ENCODE data around the gene SNF8. TPM values are rescaled to one million over a fixed set of nuclear protein-coding genes. Genes with fewer than 3 reads are reported as not detected.

SNF8 gene
- total RNA-seq, 6 donors from 2014 or later = 76.5 to 110 (median 89.7) TPM

GRCh38 chr17:48908047-48908843 is 36.4 kb downstream of the SNF8 start, which contains the start of gene UBE2Z:
Gene UBE2Z (plus strand): TSS chr17:48908407. CDS start chr17:48908504, 97 bp downstream.
- H3K27ac ChIP-seq = peak within 1 kb of the TSS; percentile 88 to 95 (median 94)
- H3K4me1 ChIP-seq = peaks cover 27 to 31% (median 30%) of the 10 kb centered on the region in 4 donors
- TF ChIP-seq POLR2A (IDR thresholded peaks at IDR 0.05) = peak in 3 of 4 donors; percentile 48 to 91 (median 85)
- no peak for TF ChIP-seq EP300 (IDR thresholded peaks at IDR 0.05)
- peak in 1 of 6 experiments; percentile 4 for TF ChIP-seq CTCF (IDR thresholded peaks at IDR 0.05)
- TF ChIP-seq POLR2AphosphoS5 (IDR thresholded peaks at IDR 0.05) = peak; percentile 93 to 95
- no peaks in the 10 kb centered on the region for H3K9me3 ChIP-seq
- no peaks in the 10 kb centered on the region for H3K27me3 ChIP-seq
- DNase-seq (peak; percentile 96 to 98), ATAC-seq (ENCODE audit: low FRiP score in 2 of 2) (peak; percentile 98 to 99)
- peak within 1 kb of the TSS; percentile 63 to 96 (median 96) for H3K4me3 ChIP-seq
- H3K36me3 ChIP-seq = peaks cover 2 to 25% (median 9%) of the 10 kb centered on the region in 4 donors
- 0% methylated on average over 11 to 41 of the region's 81 CpGs for WGBS, 2 donors

- Histone ChIP-seq H3K4me3 (peak overlapping the region; percentile 3 to 96 (median 96)), H3K4me1 (peaks cover 27 to 31% (median 30%) of the 10 kb centered on the region in 4 donors), H3K27ac (peak overlapping the region; percentile 88 to 95 (median 94)), H3K9me3 (no peaks in the 10 kb centered on the region), H3K36me3 (peaks cover 0 to 19% (median 4%) of the 10 kb centered on the region in 4 donors), H3K27me3 (no peaks in the 10 kb centered on the region)
- no peak for DNase-seq
- TF ChIP-seq EP300 (IDR thresholded peaks at IDR 0.05) (no peak), POLR2A (IDR thresholded peaks at IDR 0.05) (no peak), CTCF (IDR thresholded peaks at IDR 0.05) (no peak), POLR2AphosphoS5 (IDR thresholded peaks at IDR 0.05) (no peak)
- ATAC-seq (ENCODE audit: low FRiP score in 2 of 2) = peak in 1 of 2 donors; percentile 5
- WGBS, 2 donors = 43 to 47% methylated on average over 2 of the region's 2 CpGs
These were observed 37.0 kb downstream of the SNF8 start for GRCh38 chr17:48907713-48908046.

GRCh38 chr17:48905987-48906515 is 38.6 kb downstream of the SNF8 start:
- H3K4me1 ChIP-seq = peaks cover 23 to 30% (median 27%) of the 10 kb centered on the region in 4 donors
- TF ChIP-seq POLR2AphosphoS5 (IDR thresholded peaks at IDR 0.05) (no peak), CTCF (IDR thresholded peaks at IDR 0.05) (no peak), EP300 (IDR thresholded peaks at IDR 0.05) (no peak), POLR2A (IDR thresholded peaks at IDR 0.05) (no peak)
- no peaks in the 10 kb centered on the region for H3K27me3 ChIP-seq
- ATAC-seq (ENCODE audit: low FRiP score in 2 of 2) = no peak
- peaks cover 0 to 9% (median 1%) of the 10 kb centered on the region in 4 donors for H3K36me3 ChIP-seq
- H3K9me3 ChIP-seq = no peaks in the 10 kb centered on the region
- WGBS, 2 donors = 83 to 88% methylated on average over 9 of the region's 9 CpGs
- no peak for DNase-seq
- H3K4me3 ChIP-seq = no peak overlapping the region
- H3K27ac ChIP-seq = no peak overlapping the region

GRCh38 chr17:48904428-48904827 is 40.2 kb downstream of the SNF8 start:
- DNase-seq (no peak), ATAC-seq (ENCODE audit: low FRiP score in 2 of 2) (no peak)
- H3K27me3 ChIP-seq = no peaks in the 10 kb centered on the region
- TF ChIP-seq POLR2A (IDR thresholded peaks at IDR 0.05) (no peak), CTCF (IDR thresholded peaks at IDR 0.05) (no peak), EP300 (IDR thresholded peaks at IDR 0.05) (no peak), POLR2AphosphoS5 (IDR thresholded peaks at IDR 0.05) (no peak)
- H3K9me3 ChIP-seq = no peaks in the 10 kb centered on the region
- H3K36me3 ChIP-seq = no peaks in the 10 kb centered on the region
- H3K4me3 ChIP-seq = no peak overlapping the region
- no peak overlapping the region for H3K27ac ChIP-seq
- peaks cover 7 to 14% (median 11%) of the 10 kb centered on the region in 4 donors for H3K4me1 ChIP-seq
- 92 to 93% methylated on average over 7 of the region's 7 CpGs for WGBS, 2 donors

Measured in upper lobe of left lung (tissue), 6 donors.